ENCODE data around the gene SOCS7.

SOCS7 gene

DNA sequence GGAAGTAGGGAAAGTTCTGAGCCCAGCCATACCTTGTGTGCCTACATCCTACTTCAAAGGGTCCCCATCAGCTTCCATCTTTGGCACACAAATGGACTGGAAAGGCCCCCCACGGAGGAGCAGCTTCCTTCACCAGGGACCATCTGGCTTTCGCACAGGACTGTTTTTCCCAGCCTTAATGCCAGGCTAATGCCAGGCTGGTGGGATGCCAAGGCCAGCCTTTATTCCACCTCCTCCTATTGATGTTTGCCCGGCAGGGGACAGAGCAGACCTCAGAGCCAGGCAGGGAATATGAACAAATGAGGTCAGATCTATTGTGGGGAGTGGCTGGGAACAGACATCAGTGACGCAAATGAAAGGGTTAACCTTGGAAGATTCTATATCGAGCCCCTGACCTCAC, 13.6 kb upstream of the SOCS7 start:
- no peak for DNase-seq

- DNase-seq: no peak
Measured at GRCh38 chr17:38338535-38338934, 13.1 kb upstream of the SOCS7 start.

DNA sequence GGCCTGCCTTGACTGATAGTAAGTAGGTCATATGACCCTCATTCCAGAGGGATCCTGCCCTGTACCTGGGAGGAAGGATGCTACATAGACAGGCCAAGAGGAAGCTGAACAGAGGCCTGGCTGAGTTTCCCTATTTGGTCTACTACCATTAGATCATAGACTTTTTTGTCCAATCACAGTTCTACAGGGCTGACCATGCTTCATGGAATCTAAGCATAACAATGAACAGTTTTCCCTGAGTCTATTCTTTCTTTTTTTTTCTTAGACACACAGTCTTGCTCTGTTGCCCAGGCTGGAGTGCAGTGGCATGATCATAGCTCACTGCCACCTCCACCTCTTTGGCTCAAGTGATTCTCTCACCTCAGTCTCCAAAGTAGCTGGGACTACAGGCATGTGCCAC, 11.8 kb upstream of the SOCS7 start:
- DNase-seq: no peak

GRCh38 chr17:38341035-38341721, 10.5 kb upstream of the SOCS7 start:
- peak; percentile 41 for DNase-seq

- no peak for DNase-seq
Measured at GRCh38 chr17:38342886-38343607, 8.6 kb upstream of the SOCS7 start.

- no peak for DNase-seq
Measured at GRCh38 chr17:38343608-38344419, 7.8 kb upstream of the SOCS7 start, which contains the start of gene GPR179. Gene GPR179, minus strand, starts transcription at chr17:38343956. Its CDS starts 167 bp downstream, at chr17:38343789.

DNA sequence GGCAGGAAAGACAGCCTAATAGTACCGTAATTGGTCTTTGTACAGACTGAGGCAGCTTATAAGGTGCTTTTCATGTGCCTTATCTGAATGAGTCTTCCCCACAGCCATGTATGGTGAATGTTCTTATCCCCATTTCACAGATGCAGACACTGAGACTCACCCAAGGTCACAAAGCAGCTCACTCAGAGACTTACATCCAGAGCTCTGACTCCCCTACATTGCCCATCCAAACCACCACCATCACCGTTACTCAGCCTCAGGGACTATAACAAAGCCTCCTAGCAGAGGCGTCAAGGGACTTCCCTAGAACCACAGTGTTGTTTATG, 7.3 kb upstream of the SOCS7 start:
- DNase-seq: no peak

DNA sequence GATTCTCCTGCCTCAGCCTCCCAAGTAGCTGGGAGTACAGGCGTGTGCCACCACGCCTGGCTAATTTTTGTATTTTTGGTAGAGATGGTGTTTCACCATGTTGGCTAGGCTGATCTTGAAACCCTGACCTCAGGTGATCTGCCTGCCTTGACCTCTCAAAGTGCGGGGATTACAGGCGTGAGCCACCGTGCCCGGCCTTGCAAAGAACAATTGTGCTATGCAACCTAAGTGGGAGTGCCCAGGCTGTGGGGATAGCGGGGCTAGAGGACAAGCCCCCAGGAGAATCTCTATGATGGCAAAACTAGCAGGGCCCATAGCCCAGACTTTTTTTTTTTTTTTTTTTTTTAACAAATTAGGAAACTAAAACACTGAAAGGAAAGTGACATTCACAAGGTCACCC, 5.9 kb upstream of the SOCS7 start:
- DNase-seq: no peak

- peak; percentile 90 for DNase-seq
Measured at GRCh38 chr17:38349097-38349730, 2.4 kb upstream of the SOCS7 start.

GRCh38 chr17:38350035-38350434, 1.6 kb upstream of the SOCS7 start:
- DNase-seq: no peak

GRCh38 chr17:38352245-38353085, 821 bp downstream of the SOCS7 start:
- peak; percentile 50 for DNase-seq

DNA sequence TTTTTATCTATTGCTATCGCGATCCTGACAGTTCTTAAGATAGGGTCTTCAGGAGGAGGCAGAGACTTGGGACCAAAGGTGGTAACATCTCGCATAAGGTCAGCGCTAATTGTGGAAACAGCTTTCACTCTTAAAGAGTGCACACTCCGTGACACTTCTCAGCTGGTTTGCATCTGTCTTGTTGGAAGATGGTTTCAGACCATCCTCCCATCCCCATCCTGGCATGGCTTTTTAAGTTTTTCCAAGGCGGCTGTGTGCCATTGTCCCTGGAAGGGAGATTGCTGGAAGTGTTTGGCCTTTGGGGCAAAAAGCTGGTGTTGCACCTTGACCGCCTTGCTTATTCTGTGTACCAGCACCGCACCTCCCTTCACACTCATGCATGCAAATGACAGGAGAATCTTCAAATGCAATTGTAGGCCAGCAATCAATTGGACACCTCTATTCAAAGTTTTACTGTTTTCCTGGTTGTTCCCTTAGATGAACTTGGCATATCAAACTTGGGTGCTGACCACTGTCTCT, 1.5 kb downstream of the SOCS7 start:
- no peak for DNase-seq

DNA sequence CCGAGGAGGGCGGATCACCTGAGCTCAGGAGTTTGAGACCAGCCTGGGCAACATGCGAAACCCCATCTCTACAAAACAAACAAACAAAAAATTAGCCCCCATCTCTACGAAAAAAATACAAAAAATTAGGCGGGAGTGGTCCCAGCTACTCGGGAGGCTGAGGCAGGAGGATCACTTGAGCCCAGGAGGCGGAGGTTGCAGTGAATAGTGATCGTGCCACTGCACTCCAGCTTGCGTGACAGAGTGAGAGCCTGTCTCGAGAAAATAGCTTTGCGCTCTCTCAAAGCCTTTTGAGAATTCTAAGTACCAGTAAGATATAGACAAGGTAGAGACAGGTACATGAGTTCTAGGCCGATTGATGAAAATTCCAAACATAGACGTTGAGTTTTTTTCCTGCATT, 2.0 kb downstream of the SOCS7 start:
- no peak for DNase-seq

DNA sequence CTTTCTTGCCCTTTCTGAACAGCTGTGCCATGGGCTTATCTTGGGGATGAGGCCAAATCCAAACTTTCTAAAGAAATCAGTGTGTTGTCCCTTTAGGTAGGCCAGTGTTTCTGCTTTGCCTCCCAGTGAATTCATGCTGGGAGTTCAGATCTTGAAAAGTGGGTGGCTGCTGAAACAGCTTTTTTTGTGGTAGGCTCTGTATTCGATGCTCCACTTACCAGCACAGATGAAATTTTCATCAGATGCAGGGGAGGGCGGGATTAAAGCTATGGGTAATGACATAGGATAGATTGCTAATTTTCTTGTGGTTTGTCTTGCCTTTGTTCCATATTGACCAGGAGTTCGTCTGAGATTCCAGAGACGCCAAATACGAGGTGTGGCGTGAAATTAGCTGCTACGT, 2.8 kb downstream of the SOCS7 start:
- DNase-seq: no peak

DNA sequence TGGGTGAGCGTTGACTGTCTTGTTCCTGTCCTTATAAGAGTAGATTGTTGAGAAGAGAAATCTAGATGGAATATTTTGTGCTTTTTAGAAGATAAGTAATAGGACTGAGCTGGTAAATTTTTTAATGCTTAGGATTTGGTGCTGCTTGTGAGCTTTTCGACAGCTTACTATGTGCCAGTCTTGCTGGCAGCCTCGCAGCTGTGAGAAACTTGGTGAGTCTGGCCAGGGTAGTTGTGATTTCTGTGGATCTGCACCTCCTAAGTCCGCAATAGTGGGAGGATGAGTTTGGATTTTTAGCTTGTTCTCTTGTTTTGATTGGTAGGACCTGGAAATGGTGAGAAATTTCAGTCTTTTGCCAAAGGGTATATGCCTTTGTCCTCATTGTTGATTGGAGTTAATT, 3.6 kb downstream of the SOCS7 start:
- DNase-seq: no peak

DNA sequence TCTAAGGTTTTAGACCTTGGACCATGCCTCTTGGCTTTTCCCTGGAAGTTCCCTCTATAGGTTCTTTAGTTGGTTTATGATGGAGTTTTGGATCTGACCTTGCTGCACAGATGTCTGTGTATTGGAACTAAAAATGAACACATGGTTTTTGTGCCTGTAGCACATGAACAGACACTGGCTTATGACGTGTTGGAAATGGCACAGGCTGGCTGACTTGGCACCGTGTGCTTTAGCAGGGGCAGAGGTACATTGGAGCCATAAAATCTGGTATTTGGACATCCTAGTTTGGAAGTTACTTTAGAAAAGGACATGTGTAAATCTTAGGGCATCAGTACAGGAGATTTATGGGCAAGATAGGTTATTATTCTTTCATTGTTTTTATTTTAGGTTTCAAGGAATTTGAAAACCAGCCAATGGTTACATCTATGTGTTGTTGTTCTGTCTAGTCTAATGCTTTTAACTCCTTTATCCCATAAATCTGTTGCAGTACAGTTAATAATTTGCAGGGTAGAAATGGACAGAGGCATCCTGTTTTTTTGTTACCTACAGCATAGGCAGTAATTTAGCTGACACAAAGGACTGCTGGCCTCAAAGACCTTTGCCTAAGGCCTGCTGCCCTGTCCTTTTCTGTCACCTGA, 6.0 kb downstream of the SOCS7 start:
- DNase-seq: peak; percentile 55

DNA sequence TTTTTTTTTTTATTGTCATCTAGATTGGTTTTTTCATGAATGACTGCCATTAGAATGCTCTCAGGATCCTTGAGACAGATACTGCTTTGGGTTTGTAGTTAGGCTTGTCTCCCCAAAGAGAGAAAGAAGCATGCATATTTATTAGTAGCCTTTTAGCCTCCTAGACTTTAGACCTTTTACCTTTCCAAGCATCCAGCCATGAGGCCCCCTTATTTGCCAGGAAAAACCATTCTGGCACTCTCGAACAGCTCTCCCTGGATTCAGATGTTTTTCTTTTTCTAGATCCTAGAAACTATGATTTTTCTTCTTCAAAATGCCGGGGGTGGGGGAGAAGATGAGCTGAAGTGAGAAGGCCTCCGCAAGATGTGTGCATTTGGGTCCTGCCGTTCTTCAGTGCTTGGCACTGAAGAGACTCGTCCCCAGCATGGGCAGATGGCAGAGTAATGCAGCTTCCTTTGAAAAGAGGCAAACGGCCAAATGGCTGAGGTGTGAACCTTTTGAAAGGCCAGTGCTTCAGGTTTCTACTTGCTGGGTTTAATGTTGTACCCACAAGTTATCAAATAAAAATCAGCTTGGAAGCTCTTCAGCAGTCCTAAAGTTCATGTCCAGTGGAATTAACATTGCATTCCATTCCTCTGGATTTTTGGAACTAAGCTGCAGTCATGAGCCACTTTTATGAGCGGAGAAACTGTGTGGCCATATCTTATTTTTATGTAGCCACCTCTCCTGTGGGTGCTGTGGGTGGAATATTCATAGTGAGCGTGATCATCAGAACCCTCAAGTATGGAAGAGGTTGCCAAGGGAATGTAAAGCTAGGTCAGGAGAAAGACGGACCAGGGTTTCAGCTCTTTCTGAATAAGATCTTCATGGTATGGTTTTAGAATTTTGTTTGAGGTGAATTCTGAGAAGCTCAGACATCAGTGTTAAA, 7.2 kb downstream of the SOCS7 start:
- no peak for DNase-seq

GRCh38 chr17:38361694-38362465, 10.2 kb downstream of the SOCS7 start:
- DNase-seq: no peak

GRCh38 chr17:38363016-38363415, 11.4 kb downstream of the SOCS7 start:
- no peak for DNase-seq

GRCh38 chr17:38364741-38365140, 13.1 kb downstream of the SOCS7 start:
- DNase-seq: no peak

Measured in right hindlimb (tissue), 1 donor.